GM12878 (cell line): Measurements from ENCODE around the gene FANK1. TPM values are rescaled to one million over a fixed set of nuclear protein-coding genes. Genes with fewer than 3 reads are reported as not detected.
A peak's percentile ranks its signal among the peaks of the same experiment; 100 is the strongest.

Experiments used
- ASH2L ChIP-seq: fragments of 300-600, 200-600 bp; sonication (generic); IDR thresholded peaks from 2 replicates; pipeline ENCODE4 v1.6.1; 2017; ENCODE audit warnings: low read depth, mild to moderate bottlenecking, borderline replicate concordance
- BMI1 ChIP-seq: fragments of 450-650 bp; IDR thresholded peaks from 2 replicates; pipeline ENCODE4 v1.6.1; 2016; ENCODE audit warnings: mild to moderate bottlenecking, moderate library complexity, borderline replicate concordance
- CREB1 ChIP-seq: IDR thresholded peaks from 2 replicates; pipeline ENCODE4 v1.6.1; 2012; ENCODE audit warnings: low read depth, mild to moderate bottlenecking, inconsistent platforms
- EED ChIP-seq: sonication (generic); IDR thresholded peaks from 2 replicates; pipeline ENCODE4 v1.6.1; 2016; ENCODE audit warnings: antibody characterized with exemption, low read depth
- IKZF1 ChIP-seq: fragments of 450-650 bp; conservative IDR thresholded peaks from 2 replicates; pipeline ENCODE4 v1.6.1; 2017; ENCODE audit warnings: antibody characterized with exemption, mild to moderate bottlenecking
- IRF4 ChIP-seq: IDR thresholded peaks from 2 replicates; pipeline ENCODE4 v1.6.1; 2011; ENCODE audit warnings: low read depth, low read length
- MTA3 ChIP-seq: IDR thresholded peaks from 2 replicates; pipeline ENCODE4 v1.6.1; 2012; ENCODE audit warnings: low read length, inconsistent platforms, borderline replicate concordance
- MYB ChIP-seq: fragments of 150-350 bp; IDR thresholded peaks from 2 replicates; pipeline ENCODE4 v1.6.1; 2014; ENCODE audit warnings: mild to moderate bottlenecking, low read depth, low read length, borderline replicate concordance
- NBN ChIP-seq: fragments of 450-650 bp; IDR thresholded peaks from 2 replicates; pipeline ENCODE4 v1.6.1; 2016
- NFXL1 ChIP-seq: fragments of 450-650 bp; IDR thresholded peaks from 2 replicates; pipeline ENCODE4 v1.6.1; 2017; ENCODE audit warnings: antibody characterized with exemption, mild to moderate bottlenecking, borderline replicate concordance
- NR2C1 ChIP-seq: fragments of 450-650 bp; IDR thresholded peaks from 2 replicates; pipeline ENCODE4 v1.6.1; 2017; ENCODE audit warnings: antibody characterized with exemption, mild to moderate bottlenecking, moderate library complexity
- NR2C2 ChIP-seq: IDR thresholded peaks from 2 replicates; pipeline ENCODE4 v1.6.1; 2011; ENCODE audit warnings: borderline replicate concordance, low read depth; ENCODE audit not compliant: control insufficient read depth, insufficient read length
- POLR2A ChIP-seq: IDR thresholded peaks from 2 replicates; pipeline ENCODE4 v1.6.1; 2011; ENCODE audit warnings: low read depth, mild to moderate bottlenecking, low read length
- RFX5 ChIP-seq: IDR thresholded peaks from 2 replicates; pipeline ENCODE4 v1.6.1; 2011; ENCODE audit warnings: low read depth, low read length, improper control_type of control experiment
- SIX5 ChIP-seq: IDR thresholded peaks from 2 replicates; pipeline ENCODE4 v1.6.1; 2011; ENCODE audit warnings: mild to moderate bottlenecking, low read depth, low read length, moderate library complexity; ENCODE audit not compliant: severe bottlenecking
- SMAD1 ChIP-seq: fragments of 450-650 bp; IDR thresholded peaks from 2 replicates; pipeline ENCODE4 v1.6.1; 2018; ENCODE audit warnings: mild to moderate bottlenecking, low read depth; ENCODE audit not compliant: partially characterized antibody
- SMAD5 ChIP-seq: IDR thresholded peaks from 2 replicates; pipeline ENCODE4 v1.6.1; 2016; ENCODE audit warnings: antibody characterized with exemption, low read depth
- SRF ChIP-seq, 2 experiments: IDR thresholded peaks; 2 replicates each; pipeline ENCODE4 v1.6.1; 2011; ENCODE audit warnings: low read depth in 2 of 2, low read length in 2 of 2, mild to moderate bottlenecking in 1 of 2, moderate library complexity in 1 of 2
- TBL1XR1 ChIP-seq: IDR thresholded peaks from 2 replicates; pipeline ENCODE4 v1.6.1; 2012; ENCODE audit warnings: low read depth, low read length, improper control_type of control experiment
- TCF7 ChIP-seq: IDR thresholded peaks from 2 replicates; pipeline ENCODE4 v1.6.1; 2014; ENCODE audit warnings: antibody characterized with exemption, borderline replicate concordance
- ZBED1 ChIP-seq: IDR thresholded peaks from 2 replicates; pipeline ENCODE4 v1.6.1; 2016; ENCODE audit warnings: borderline replicate concordance
- ZNF207 ChIP-seq: fragments of 450-650 bp; IDR thresholded peaks from 2 replicates; pipeline ENCODE4 v1.6.1; 2014; ENCODE audit warnings: antibody characterized with exemption, mild to moderate bottlenecking, borderline replicate concordance
- ZNF24 ChIP-seq: fragments of 450-650 bp; IDR thresholded peaks from 2 replicates; pipeline ENCODE4 v1.6.1; 2017; ENCODE audit warnings: antibody characterized with exemption, mild to moderate bottlenecking
- ZNF622 ChIP-seq: fragments of 450-650 bp; IDR thresholded peaks from 2 replicates; pipeline ENCODE4 v1.6.1; 2017; ENCODE audit warnings: mild to moderate bottlenecking, inconsistent platforms
- polyA plus RNA-seq, 11 experiments: library from polyadenylated mRNA; depleted of rRNA in 4 of 11; unstranded in 6 of 11; stranded (reverse) in 5 of 11; fragments of >200 nt; fragmentation: Nextera tagmentation in 4 of 11; fragmentation: Illumina TruSeq in 1 of 11; extraction: Ambion mirVana in 4 of 11; extraction: Trizol in 1 of 11; gene quantifications; 1 replicate in 1 of 11; 2 replicates in 10 of 11; pipeline versions ENCODE4 v1.2.1 to v1.2.3, GENCODE V29; 2011 to 2016; ENCODE audit warnings: inconsistent platforms in 2 of 11, missing spikeins in 2 of 11, low read depth in 1 of 11
- total RNA-seq, 4 experiments: library from RNA; depleted of rRNA in 3 of 4; stranded (reverse); fragments of >200 nt in 3 of 4; fragmentation: Illumina TruSeq in 1 of 4; extraction: Trizol in 1 of 4; gene quantifications; 2 replicates each; pipeline versions ENCODE4 v1.2.1 to v1.2.3, GENCODE V29; 2013 to 2021
- TF ChIP-seq, protein P1 (sequence below): IDR thresholded peaks from 2 replicates; pipeline ENCODE4 v1.6.1; 2012; ENCODE audit warnings: low read depth, low read length, improper control_type of control experiment
- TF ChIP-seq, protein P2 (sequence below): fragments of 450-650 bp; IDR thresholded peaks from 2 replicates; pipeline ENCODE4 v1.6.1; 2017; ENCODE audit warnings: low read depth, mild to moderate bottlenecking, moderate library complexity
- TF ChIP-seq, protein P3 (sequence below): fragments of 450-650 bp; formaldehyde crosslinking; IDR thresholded peaks from 2 replicates; pipeline ENCODE4 v1.4.0; 2022; ENCODE audit warnings: mild to moderate bottlenecking, moderate library complexity
- TF ChIP-seq, protein P4 (sequence below): fragments of 150-350 bp; IDR thresholded peaks from 2 replicates; pipeline ENCODE4 v1.6.1; 2014; ENCODE audit warnings: mild to moderate bottlenecking, low read depth, low read length

FANK1 gene
- total and polyA plus RNA-seq, 10 of the 15 experiments (the other 5 are each of a cell fraction or from before 2014, with no cell fraction given) = 0.07 to 0.16 (median 0.13) TPM; not detected in 6

DNA sequence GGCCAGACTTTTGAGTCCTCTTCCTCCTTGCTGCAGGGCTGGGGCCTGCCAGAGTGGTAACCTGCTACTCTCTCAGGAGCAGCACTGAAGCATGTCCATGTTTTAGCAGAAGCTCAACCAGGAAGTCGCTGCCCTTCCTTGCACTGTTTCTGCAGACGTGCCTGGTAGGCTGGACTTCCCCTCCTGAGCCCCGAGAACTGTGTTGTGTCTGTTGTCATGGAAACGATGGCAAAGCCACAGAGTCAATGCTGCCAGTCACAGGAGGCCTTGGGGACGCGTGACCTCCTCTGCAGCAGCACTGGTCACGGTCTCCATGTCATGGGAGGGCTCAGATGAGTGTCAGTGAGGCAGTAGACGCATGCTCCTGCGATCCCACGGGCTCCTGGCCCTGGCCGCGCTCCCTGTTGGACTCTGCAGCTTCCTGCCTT, 145.5 kb downstream of the FANK1 start (continued):
- TF ChIP-seq, protein P1, sequence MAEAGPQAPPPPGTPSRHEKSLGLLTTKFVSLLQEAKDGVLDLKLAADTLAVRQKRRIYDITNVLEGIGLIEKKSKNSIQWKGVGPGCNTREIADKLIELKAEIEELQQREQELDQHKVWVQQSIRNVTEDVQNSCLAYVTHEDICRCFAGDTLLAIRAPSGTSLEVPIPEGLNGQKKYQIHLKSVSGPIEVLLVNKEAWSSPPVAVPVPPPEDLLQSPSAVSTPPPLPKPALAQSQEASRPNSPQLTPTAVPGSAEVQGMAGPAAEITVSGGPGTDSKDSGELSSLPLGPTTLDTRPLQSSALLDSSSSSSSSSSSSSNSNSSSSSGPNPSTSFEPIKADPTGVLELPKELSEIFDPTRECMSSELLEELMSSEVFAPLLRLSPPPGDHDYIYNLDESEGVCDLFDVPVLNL = no peak
- peak; percentile 100 for TF ChIP-seq BMI1
- 0 out of 4 replicates have a peak, but pooled peaks of 1 of the 2 experiments have one; percentile 46 for TF ChIP-seq SRF (IDR thresholded peaks at IDR 0.05; ENCODE audit: low read depth in 2 of 2, low read length in 2 of 2)
- TF ChIP-seq TBL1XR1 = peak; percentile 90; the same call in 1 of the 2 replicates
- TF ChIP-seq, protein P2, sequence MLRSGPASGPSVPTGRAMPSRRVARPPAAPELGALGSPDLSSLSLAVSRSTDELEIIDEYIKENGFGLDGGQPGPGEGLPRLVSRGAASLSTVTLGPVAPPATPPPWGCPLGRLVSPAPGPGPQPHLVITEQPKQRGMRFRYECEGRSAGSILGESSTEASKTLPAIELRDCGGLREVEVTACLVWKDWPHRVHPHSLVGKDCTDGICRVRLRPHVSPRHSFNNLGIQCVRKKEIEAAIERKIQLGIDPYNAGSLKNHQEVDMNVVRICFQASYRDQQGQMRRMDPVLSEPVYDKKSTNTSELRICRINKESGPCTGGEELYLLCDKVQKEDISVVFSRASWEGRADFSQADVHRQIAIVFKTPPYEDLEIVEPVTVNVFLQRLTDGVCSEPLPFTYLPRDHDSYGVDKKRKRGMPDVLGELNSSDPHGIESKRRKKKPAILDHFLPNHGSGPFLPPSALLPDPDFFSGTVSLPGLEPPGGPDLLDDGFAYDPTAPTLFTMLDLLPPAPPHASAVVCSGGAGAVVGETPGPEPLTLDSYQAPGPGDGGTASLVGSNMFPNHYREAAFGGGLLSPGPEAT = peak; percentile 88
- TF ChIP-seq SIX5 = no peak
- TF ChIP-seq NBN = peak; percentile 68; the same call in 1 of the 2 replicates
- peak; percentile 62 for TF ChIP-seq POLR2A
- no peak for TF ChIP-seq MYB
- no peak for TF ChIP-seq ZNF24
- peak; percentile 60 for TF ChIP-seq IKZF1
- no peak for TF ChIP-seq TCF7
- TF ChIP-seq, protein P3, sequence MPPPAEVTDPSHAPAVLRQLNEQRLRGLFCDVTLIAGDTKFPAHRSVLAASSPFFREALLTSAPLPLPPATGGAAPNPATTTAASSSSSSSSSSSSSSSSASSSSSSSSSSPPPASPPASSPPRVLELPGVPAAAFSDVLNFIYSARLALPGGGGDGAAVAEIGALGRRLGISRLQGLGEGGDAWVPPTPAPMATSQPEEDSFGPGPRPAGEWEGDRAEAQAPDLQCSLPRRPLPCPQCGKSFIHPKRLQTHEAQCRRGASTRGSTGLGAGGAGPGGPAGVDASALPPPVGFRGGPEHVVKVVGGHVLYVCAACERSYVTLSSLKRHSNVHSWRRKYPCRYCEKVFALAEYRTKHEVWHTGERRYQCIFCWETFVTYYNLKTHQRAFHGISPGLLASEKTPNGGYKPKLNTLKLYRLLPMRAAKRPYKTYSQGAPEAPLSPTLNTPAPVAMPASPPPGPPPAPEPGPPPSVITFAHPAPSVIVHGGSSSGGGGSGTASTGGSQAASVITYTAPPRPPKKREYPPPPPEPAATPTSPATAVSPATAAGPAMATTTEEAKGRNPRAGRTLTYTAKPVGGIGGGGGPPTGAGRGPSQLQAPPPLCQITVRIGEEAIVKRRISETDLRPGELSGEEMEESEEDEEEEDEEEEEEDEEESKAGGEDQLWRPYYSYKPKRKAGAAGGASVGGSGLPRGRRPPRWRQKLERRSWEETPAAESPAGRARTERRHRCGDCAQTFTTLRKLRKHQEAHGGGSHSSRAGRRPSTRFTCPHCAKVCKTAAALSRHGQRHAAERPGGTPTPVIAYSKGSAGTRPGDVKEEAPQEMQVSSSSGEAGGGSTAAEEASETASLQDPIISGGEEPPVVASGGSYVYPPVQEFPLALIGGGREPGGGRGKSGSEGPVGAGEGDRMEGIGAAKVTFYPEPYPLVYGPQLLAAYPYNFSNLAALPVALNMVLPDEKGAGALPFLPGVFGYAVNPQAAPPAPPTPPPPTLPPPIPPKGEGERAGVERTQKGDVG (CRISPR knock-in tag) = no peak
- TF ChIP-seq NR2C2 = no peak
- TF ChIP-seq MTA3 = no peak
- peak; percentile 81 for TF ChIP-seq RFX5
- no peak for TF ChIP-seq ZBED1
- TF ChIP-seq EED = 0 out of 2 replicates have a peak, but pooled peaks have one; percentile 17
- no peak for TF ChIP-seq CREB1
- TF ChIP-seq ASH2L = no peak
- no peak for TF ChIP-seq SMAD1
- TF ChIP-seq NFXL1 = no peak
- TF ChIP-seq, protein P4, sequence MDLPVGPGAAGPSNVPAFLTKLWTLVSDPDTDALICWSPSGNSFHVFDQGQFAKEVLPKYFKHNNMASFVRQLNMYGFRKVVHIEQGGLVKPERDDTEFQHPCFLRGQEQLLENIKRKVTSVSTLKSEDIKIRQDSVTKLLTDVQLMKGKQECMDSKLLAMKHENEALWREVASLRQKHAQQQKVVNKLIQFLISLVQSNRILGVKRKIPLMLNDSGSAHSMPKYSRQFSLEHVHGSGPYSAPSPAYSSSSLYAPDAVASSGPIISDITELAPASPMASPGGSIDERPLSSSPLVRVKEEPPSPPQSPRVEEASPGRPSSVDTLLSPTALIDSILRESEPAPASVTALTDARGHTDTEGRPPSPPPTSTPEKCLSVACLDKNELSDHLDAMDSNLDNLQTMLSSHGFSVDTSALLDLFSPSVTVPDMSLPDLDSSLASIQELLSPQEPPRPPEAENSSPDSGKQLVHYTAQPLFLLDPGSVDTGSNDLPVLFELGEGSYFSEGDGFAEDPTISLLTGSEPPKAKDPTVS = no peak
- TF ChIP-seq NR2C1 = no peak
- no peak for TF ChIP-seq IRF4
- no peak for TF ChIP-seq ZNF622
- TF ChIP-seq ZNF207 = peak; percentile 14; the same call in 1 of the 2 replicates
- TF ChIP-seq SMAD5 = no peak
